ENCODE data around the gene ZG16. TPM values are rescaled to one million over a fixed set of nuclear protein-coding genes. Genes with fewer than 3 reads are reported as not detected.
A peak's percentile ranks its signal among the peaks of the same experiment; 100 is the strongest.

ZG16 gene
- polyA plus RNA-seq, 1 donor from 2014 or later, result not detected

DNA sequence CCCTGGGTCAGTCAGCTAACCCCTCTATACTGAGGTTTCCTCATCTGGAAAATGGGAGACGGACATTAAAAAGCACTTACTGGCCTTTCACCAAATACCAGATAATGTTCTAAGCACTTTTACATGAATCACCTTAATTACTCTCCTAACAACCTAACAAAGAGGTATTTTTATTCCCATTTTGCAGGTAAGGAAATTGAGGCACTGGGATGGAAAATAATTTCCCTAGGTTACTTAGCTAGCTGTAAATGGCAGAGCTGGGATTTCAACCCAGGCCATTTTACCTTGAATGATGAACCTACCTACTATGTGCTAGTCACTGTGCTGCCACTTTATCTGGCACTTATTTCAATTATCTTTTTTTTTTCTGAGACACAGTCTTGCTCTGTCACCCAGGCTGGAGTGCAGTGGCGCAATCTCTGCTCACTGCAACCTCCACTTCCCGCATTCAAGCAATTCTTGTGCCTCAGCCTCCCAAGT lies 16.2 kb downstream of the ZG16 start:
- no peaks in the 10 kb centered on the region for H3F3A ChIP-seq (ENCODE audit: insufficient read depth, low read length, poor library complexity, severe bottlenecking)
- no peaks in the 10 kb centered on the region for H3K9me2 ChIP-seq (ENCODE audit: insufficient read depth, low read length)
- peaks cover 46% of the 10 kb centered on the region for H3K79me2 ChIP-seq (replicated peaks; ENCODE audit: insufficient read depth, low read length)
- H4K20me1 ChIP-seq (ENCODE audit: insufficient read depth), result no peaks in the 10 kb centered on the region
- no peaks in the 10 kb centered on the region for H3K9me3 ChIP-seq (ENCODE audit: low read length)
- H3K27me3 ChIP-seq (ENCODE audit: insufficient read depth, low read depth, low read length), result no peaks in the 10 kb centered on the region
- peaks cover 5% of the 10 kb centered on the region for H3K36me3 ChIP-seq (ENCODE audit: insufficient read depth, low read length)
- no peak overlapping the region for H2AFZ ChIP-seq (ENCODE audit: low read depth, low read length)
- H3K9ac ChIP-seq (ENCODE audit: low read length), result no peak overlapping the region
- no peak overlapping the region for H3K4me3 ChIP-seq (ENCODE audit: low read length)
- no peak overlapping the region for H3K27ac ChIP-seq (ENCODE audit: low read length)
- H3K4me2 ChIP-seq (ENCODE audit: low read length), result no peak overlapping the region
- no peak for TF ChIP-seq SMC3 (conservative IDR thresholded peaks at IDR 0.05; ENCODE audit: poor library complexity)

DNA sequence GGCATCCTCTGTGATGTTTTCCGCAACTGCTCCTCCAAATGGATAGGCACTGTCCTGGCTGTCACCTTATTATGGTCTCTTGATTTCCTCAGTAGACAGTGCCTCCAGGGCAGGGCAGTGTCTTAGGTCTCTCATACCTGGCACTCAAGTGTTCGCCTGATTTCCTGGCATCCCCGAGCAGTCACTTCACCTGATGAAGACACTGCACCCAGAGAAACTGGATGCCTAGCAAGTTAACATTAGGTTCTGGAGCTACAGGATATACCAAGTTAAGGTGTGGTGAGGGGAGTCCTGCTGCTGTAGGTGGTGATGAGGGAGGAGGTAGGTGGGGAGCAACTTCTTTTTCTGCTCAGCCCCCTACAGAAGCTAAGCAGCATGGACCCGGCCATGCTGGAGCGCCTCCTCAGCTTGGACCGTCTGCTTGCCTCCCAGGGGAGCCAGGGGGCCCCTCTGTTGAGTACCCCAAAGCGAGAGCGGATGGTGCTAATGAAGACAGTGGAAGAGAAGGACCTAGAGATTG lies 24.4 kb downstream of the ZG16 start:
- peaks cover 7% of the 10 kb centered on the region for H3F3A ChIP-seq (ENCODE audit: insufficient read depth, low read length, poor library complexity, severe bottlenecking)
- H3K27ac ChIP-seq (ENCODE audit: low read length), result no peak overlapping the region
- H3K9me3 ChIP-seq (ENCODE audit: low read length), result no peaks in the 10 kb centered on the region
- no peaks in the 10 kb centered on the region for H3K27me3 ChIP-seq (ENCODE audit: insufficient read depth, low read depth, low read length)
- H4K20me1 ChIP-seq (ENCODE audit: insufficient read depth), result no peaks in the 10 kb centered on the region
- H2AFZ ChIP-seq (ENCODE audit: low read depth, low read length), result no peak overlapping the region
- H3K79me2 ChIP-seq (replicated peaks; ENCODE audit: insufficient read depth, low read length), result no peaks in the 10 kb centered on the region
- TF ChIP-seq POLR2AphosphoS5 (IDR thresholded peaks at IDR 0.05) (no peak), EP300 (conservative IDR thresholded peaks at IDR 0.05; ENCODE audit: poor library complexity, severe bottlenecking) (no peak), TAF1 (IDR thresholded peaks at IDR 0.05; ENCODE audit: low read depth) (no peak), RAD21 (conservative IDR thresholded peaks at IDR 0.05) (no peak), EZH2 (IDR thresholded peaks at IDR 0.05; ENCODE audit: borderline replicate concordance, insufficient read depth, low read length, poor library complexity, severe bottlenecking) (no peak)
- TF ChIP-seq, protein P1, sequence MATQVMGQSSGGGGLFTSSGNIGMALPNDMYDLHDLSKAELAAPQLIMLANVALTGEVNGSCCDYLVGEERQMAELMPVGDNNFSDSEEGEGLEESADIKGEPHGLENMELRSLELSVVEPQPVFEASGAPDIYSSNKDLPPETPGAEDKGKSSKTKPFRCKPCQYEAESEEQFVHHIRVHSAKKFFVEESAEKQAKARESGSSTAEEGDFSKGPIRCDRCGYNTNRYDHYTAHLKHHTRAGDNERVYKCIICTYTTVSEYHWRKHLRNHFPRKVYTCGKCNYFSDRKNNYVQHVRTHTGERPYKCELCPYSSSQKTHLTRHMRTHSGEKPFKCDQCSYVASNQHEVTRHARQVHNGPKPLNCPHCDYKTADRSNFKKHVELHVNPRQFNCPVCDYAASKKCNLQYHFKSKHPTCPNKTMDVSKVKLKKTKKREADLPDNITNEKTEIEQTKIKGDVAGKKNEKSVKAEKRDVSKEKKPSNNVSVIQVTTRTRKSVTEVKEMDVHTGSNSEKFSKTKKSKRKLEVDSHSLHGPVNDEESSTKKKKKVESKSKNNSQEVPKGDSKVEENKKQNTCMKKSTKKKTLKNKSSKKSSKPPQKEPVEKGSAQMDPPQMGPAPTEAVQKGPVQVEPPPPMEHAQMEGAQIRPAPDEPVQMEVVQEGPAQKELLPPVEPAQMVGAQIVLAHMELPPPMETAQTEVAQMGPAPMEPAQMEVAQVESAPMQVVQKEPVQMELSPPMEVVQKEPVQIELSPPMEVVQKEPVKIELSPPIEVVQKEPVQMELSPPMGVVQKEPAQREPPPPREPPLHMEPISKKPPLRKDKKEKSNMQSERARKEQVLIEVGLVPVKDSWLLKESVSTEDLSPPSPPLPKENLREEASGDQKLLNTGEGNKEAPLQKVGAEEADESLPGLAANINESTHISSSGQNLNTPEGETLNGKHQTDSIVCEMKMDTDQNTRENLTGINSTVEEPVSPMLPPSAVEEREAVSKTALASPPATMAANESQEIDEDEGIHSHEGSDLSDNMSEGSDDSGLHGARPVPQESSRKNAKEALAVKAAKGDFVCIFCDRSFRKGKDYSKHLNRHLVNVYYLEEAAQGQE (IDR thresholded peaks at IDR 0.05; ENCODE audit: borderline replicate concordance), result no peak
- no peaks in the 10 kb centered on the region for H3K9me2 ChIP-seq (ENCODE audit: insufficient read depth, low read length)
- H3K4me2 ChIP-seq (ENCODE audit: low read length), result no peak overlapping the region
- H3K9ac ChIP-seq (ENCODE audit: low read length), result no peak overlapping the region
- H3K36me3 ChIP-seq (ENCODE audit: insufficient read depth, low read length), result no peaks in the 10 kb centered on the region
- no peak overlapping the region for H3K4me3 ChIP-seq (ENCODE audit: low read length)

DNA sequence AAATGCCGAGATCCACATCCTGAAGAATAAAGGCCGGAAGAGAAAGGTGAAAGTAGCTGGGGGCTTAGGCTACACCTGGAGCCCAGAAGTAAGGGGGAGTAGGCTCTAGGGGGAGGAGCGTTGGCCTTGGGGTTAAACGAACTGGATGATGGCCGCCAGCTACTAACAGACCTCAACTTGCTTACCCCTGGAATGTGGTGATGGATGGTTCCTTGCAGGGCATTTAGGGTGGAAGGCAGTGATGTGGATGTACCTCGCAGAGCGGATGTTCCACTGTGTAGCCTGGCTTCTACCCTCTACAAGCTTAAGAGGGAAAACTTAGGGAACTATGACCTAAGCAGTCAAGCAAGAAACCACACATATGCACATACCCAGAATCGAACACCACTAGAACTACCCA lies 26.0 kb downstream of the ZG16 start:
- Histone ChIP-seq H3K27ac (ENCODE audit: low read length) (peak overlapping the region; percentile 98), H3K9ac (ENCODE audit: low read length) (peak overlapping the region; percentile 94), H3F3A (ENCODE audit: insufficient read depth, low read length, poor library complexity, severe bottlenecking) (peaks cover 7% of the 10 kb centered on the region), H3K9me2 (ENCODE audit: insufficient read depth, low read length) (no peaks in the 10 kb centered on the region), H2AFZ (ENCODE audit: low read depth, low read length) (no peak overlapping the region), H3K79me2 (replicated peaks; ENCODE audit: insufficient read depth, low read length) (peaks cover 11% of the 10 kb centered on the region), H3K4me3 (ENCODE audit: low read length) (no peak overlapping the region), H4K20me1 (ENCODE audit: insufficient read depth) (peaks cover 3% of the 10 kb centered on the region), H3K27me3 (ENCODE audit: insufficient read depth, low read depth, low read length) (no peaks in the 10 kb centered on the region), H3K36me3 (ENCODE audit: insufficient read depth, low read length) (no peaks in the 10 kb centered on the region), H3K9me3 (ENCODE audit: low read length) (no peaks in the 10 kb centered on the region), H3K4me2 (ENCODE audit: low read length) (no peak overlapping the region)
- TF ChIP-seq SMC3 (conservative IDR thresholded peaks at IDR 0.05; ENCODE audit: poor library complexity), result no peak
- TF ChIP-seq, protein P2, sequence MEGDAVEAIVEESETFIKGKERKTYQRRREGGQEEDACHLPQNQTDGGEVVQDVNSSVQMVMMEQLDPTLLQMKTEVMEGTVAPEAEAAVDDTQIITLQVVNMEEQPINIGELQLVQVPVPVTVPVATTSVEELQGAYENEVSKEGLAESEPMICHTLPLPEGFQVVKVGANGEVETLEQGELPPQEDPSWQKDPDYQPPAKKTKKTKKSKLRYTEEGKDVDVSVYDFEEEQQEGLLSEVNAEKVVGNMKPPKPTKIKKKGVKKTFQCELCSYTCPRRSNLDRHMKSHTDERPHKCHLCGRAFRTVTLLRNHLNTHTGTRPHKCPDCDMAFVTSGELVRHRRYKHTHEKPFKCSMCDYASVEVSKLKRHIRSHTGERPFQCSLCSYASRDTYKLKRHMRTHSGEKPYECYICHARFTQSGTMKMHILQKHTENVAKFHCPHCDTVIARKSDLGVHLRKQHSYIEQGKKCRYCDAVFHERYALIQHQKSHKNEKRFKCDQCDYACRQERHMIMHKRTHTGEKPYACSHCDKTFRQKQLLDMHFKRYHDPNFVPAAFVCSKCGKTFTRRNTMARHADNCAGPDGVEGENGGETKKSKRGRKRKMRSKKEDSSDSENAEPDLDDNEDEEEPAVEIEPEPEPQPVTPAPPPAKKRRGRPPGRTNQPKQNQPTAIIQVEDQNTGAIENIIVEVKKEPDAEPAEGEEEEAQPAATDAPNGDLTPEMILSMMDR (IDR thresholded peaks at IDR 0.05; ENCODE audit: poor library complexity, severe bottlenecking), result no peak
- TF ChIP-seq, protein P1 (IDR thresholded peaks at IDR 0.05; ENCODE audit: borderline replicate concordance), result no peak
- TF ChIP-seq EZH2 (IDR thresholded peaks at IDR 0.05; ENCODE audit: borderline replicate concordance, insufficient read depth, low read length, poor library complexity, severe bottlenecking), result no peak
- no peak for TF ChIP-seq TAF1 (IDR thresholded peaks at IDR 0.05; ENCODE audit: low read depth)
- no peak for TF ChIP-seq EP300 (conservative IDR thresholded peaks at IDR 0.05; ENCODE audit: poor library complexity, severe bottlenecking)
- TF ChIP-seq MXI1 (conservative IDR thresholded peaks at IDR 0.05; ENCODE audit: poor library complexity, severe bottlenecking), result no peak
- TF ChIP-seq RAD21 (conservative IDR thresholded peaks at IDR 0.05), result no peak
- no peak for TF ChIP-seq POLR2AphosphoS5 (IDR thresholded peaks at IDR 0.05)
